Activated CD8-positive, alpha-beta memory T cell treated with anti-CD3 and anti-CD28 coated beads, Interleukin-2, amount 50 U/mL, for 1 hour (primary cell): Measurements from ENCODE around the gene ESPNL.

Experiments used
- DNase-seq: peaks from one replicate; pipeline ENCODE4 v3.0.0-alpha.2; 2020; ENCODE audit errors: extremely low read depth

Gene ESPNL

GRCh38 chr2:238140721-238141540 lies 40.8 kb downstream of the ESPNL start:
- no peak for DNase-seq

GRCh38 chr2:238141541-238142318 lies 41.6 kb downstream of the ESPNL start:
- DNase-seq = no peak

- no peak for DNase-seq
Observed at GRCh38 chr2:238142382-238143205, 42.5 kb downstream of the ESPNL start.

- no peak for DNase-seq
Observed at GRCh38 chr2:238143239-238143951, 43.3 kb downstream of the ESPNL start.

DNA sequence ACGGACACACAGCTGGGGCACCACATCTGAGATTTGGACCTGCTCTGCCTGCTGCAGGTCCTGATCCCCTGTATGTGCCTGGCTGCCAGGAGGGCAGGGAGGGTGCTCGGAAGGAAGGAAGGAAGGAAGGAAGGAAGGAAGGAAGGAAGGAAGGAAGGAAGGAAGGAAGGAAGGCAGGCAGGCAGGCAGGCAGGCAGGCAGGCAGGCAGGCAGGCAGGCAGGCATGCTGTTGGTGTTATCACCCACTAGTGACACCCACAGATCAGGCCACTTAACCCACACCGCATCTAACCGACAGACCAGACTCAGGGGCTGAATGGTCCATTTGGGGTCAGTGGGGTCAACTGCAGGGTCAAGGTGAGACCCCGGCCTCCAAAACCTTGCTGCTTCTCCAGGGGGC lies 44.1 kb downstream of the ESPNL start:
- DNase-seq = no peak

DNA sequence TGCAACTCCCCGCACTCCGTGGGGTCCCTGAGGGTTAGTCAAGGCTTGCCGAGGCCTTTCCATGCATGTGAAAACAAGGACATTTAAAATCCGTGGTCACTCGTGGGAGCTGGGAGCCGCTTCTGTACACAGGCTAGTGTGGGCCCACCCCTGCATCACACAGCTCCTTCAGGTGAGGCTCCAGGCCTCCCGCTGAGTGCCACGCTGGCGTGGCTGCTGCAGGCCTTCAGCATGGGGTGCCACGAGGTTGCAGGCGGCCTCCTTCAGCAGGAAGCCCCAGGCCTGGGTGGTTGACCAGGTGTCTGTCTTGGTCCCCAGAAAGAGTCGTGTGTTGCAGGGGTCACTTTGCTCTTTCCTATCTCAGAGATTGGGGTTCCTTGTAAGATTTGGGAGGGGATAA lies 44.9 kb downstream of the ESPNL start:
- DNase-seq = no peak

- no peak for DNase-seq
Observed at GRCh38 chr2:238145851-238146250, 45.7 kb downstream of the ESPNL start.

DNA sequence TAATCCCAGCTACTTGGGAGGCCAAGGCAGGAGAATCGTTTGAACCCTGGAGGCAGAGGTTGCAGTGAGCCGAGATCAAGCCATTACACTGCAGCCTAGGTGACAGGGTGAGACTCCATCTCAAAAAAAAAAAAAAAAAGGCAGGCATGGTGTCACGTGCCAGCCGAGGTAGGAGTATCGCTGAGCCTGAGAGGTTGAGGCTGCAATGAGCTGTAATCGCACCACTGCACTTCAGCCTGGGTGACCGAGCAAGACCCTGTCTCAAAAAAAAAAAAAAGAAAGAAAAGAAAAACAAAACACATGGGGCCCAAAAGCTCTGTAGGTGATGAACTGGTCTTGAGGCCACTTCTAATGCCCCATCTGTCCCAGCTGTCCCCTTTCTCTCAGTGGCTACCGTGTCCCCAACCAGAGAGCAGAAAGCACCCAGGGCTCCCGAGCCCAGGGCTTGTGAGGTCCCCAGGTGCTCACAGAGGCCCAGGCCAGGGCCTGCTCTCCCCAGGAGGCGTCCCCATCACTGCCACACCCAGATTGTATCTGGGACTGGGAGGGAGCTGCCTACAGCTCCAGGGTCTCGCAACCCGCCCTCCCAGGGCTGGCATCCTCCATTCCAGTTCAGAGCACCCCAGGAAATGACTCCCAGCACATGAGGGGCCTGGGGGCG lies 46.9 kb downstream of the ESPNL start:
- no peak for DNase-seq

DNA sequence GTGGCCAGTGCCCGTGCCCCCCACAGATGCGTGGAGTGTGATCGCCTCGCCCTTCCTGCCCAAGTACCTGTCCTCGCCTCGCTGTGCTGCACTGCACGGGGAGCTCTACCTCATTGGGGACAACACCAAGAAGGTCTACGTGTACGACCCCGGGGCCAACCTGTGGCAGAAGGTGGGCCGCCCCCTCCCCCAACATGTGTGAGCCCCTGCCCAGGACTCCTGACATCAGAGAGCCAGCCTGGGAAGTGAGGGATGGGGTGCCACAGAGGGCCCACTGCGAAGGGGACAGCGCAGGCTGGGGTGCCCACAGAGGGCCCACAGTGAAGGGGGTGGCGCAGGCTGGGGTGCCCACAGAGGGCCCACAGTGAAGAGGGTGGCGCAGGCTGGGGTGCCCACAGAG lies 48.8 kb downstream of the ESPNL start:
- no peak for DNase-seq

- DNase-seq = no peak
Observed at GRCh38 chr2:238149841-238150572, 49.9 kb downstream of the ESPNL start.

GRCh38 chr2:238150686-238151085 lies 50.5 kb downstream of the ESPNL start:
- DNase-seq = no peak

GRCh38 chr2:238151205-238151604 lies 51.1 kb downstream of the ESPNL start:
- DNase-seq = no peak

GRCh38 chr2:238151628-238152235 lies 51.6 kb downstream of the ESPNL start:
- DNase-seq = no peak

DNA sequence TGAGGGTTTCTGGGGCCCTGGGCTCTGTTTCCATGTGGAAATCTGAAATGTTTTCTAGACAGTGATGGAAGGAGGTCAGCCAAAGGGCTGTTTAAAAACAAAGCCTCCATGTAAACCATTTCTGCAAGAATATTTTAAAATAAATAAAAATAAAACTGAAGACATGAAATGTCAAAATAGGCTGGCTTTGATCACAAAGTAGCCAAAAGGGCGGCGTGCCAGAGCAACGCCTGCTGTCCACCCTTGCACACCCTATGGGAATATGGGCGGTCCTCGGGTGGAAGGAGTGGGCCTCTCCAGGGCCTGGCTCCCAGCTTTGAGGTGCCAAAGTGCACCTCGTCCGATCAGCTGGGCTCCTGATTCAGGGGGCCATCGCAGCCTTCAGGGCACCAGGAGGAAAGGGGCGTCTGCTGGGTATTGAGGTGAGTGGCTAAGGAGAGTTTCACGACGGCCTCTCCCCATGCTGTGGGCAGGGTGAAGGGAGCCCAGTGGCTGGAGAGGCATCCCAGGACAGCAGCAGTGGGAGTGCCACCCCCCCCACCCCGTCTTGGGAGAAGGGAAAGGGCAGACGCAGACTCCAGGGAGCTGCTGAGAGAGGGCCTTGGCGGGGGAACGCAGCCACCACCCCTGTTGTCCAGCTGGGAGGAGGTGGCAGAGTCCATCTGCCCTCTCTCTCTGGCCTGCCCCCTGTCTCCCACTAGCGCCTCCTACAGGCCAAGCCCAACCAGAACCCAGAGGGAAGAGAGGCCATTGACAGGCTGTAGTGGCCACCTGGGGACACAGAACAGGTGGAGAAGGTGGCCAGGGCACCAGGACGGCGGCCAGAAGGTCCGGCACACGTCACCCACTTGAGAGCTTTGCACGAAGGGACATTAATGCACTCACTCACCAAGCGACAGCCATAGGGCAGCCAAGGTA lies 52.9 kb downstream of the ESPNL start:
- DNase-seq = no peak

DNA sequence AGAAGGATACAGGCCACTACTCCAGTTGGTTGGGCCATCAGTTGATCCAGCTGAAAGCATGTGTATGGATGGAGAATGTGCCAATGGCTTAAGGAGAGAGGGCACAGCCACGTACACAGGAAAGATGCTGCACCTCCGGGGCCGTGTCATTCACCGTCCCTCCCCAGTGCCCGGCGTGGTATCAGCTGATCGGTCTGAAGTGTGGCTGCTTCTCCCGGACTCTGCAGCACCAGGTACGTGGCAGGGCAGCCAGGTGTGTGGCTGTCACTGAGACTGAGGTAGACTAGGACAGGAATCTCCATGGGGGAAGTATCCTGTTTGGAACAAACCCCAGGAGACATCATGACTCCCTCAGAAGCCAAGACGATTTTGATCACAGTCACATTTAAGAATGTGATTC lies 54.4 kb downstream of the ESPNL start:
- DNase-seq = no peak

- DNase-seq = no peak
Observed at GRCh38 chr2:238155051-238155760, 55.1 kb downstream of the ESPNL start.

GRCh38 chr2:238155761-238156694 lies 55.9 kb downstream of the ESPNL start:
- DNase-seq = no peak
